Heart left ventricle (tissue), 16 donors: ENCODE measurements around the gene HES5. TPM values are rescaled to one million over a fixed set of nuclear protein-coding genes. Genes with fewer than 3 reads are reported as not detected.
"Not testable (repeated sequence)": the region's sequence is repeated elsewhere in the genome, so short reads cannot be mapped to it uniquely, and the experiment has no call there.

ENCODE experiments used
- ATAC-seq, 4 donors: fragments of 200-7000 bp; cut with Tn5 transposase; one replicate each; pipeline ENCODE4 v1.9.1; 2020 to 2022; ENCODE audit warnings: moderate library complexity in 4 of 4, mild to moderate bottlenecking in 3 of 4, moderate number of reproducible peaks in 1 of 4
- DNase-seq, 5 donors: peaks; one replicate each; pipeline ENCODE4 v3.0.0-alpha.2; 2020
- H3K27ac ChIP-seq, 12 donors: fragments of 200-600 bp; sonication (generic) in 4 of 12; one replicate each; pipeline versions ENCODE4 v1.5.0 to v1.8.0; 2016 to 2022; ENCODE audit warnings: mild to moderate bottlenecking in 2 of 12
- H3K27me3 ChIP-seq, 9 donors: fragments of 200-600 bp; sonication (generic) in 2 of 9; one replicate each; pipeline versions ENCODE4 v1.5.1 to v1.8.0; 2016 to 2022; ENCODE audit warnings: mild to moderate bottlenecking in 3 of 9
- H3K36me3 ChIP-seq, 9 donors: fragments of 200-600 bp; sonication (generic) in 2 of 9; one replicate each; pipeline versions ENCODE4 v1.5.0 to v1.8.0; 2018 to 2022; ENCODE audit warnings: mild to moderate bottlenecking in 2 of 9
- H3K4me1 ChIP-seq, 12 donors: fragments of 200-600 bp; sonication (generic) in 4 of 12; one replicate each; pipeline versions ENCODE4 v1.5.0 to v1.8.0; 2016 to 2022; ENCODE audit warnings: mild to moderate bottlenecking in 3 of 12
- H3K4me3 ChIP-seq, 12 donors: fragments of 200-600 bp; sonication (generic) in 4 of 12; one replicate each; pipeline versions ENCODE4 v1.5.0 to v1.8.0; 2017 to 2022; ENCODE audit warnings: mild to moderate bottlenecking in 9 of 12, moderate library complexity in 4 of 12
- H3K9me3 ChIP-seq, 12 donors: fragments of 200-600 bp; sonication (generic) in 4 of 12; one replicate each; pipeline versions ENCODE4 v1.5.0 to v1.8.0; 2016 to 2022; ENCODE audit warnings: mild to moderate bottlenecking in 1 of 12
- CTCF ChIP-seq, 12 donors: fragments of 200-600 bp; sonication (generic) in 4 of 12; IDR thresholded peaks; one replicate each; pipeline versions ENCODE4 v1.5.0 to v1.8.0; 2018 to 2022; ENCODE audit warnings: antibody characterized with exemption in 12 of 12, mild to moderate bottlenecking in 5 of 12
- POLR2A ChIP-seq, 2 donors: fragments of 450-650 bp; IDR thresholded peaks; one replicate each; pipeline ENCODE4 v1.6.1; 2017; ENCODE audit warnings: antibody characterized with exemption in 2 of 2, mild to moderate bottlenecking in 2 of 2, moderate library complexity in 2 of 2
- WGBS, 4 donors: extraction: QIAGEN DNeasy Blood & Tissue Kit in 2 of 4; methylation state at CpG; one replicate each; pipeline versions ENCODE4 v1.1.5 to v1.1.7; 2013 to 2018; 5-methylcytosine and 5-hydroxymethylcytosine counted together
- intact Hi-C, 10 donors: fragments of 100-400 bp; cut with DNase I; formaldehyde crosslinking; loops; one replicate each; pipeline versions ENCODE4 v1.11.1 to v1.14.2; 2022
- polyA plus RNA-seq, 2 donors: library from polyadenylated mRNA; stranded (reverse); fragments of 200-250 nt; gene quantifications; one replicate each; pipeline ENCODE4 v1.2.3, GENCODE V29; 2013
- total RNA-seq, 9 donors: library from RNA; depleted of rRNA in 2 of 9; stranded (reverse); fragments of >200 nt in 2 of 9; fragmentation: NEBNext Ultra II Directional in 3 of 9; extraction: Animal tissue kit (Norgen Biotek cat#: 25700) in 3 of 9; gene quantifications; one replicate each; pipeline versions ENCODE4 v1.1.0 to v1.2.4, GENCODE V29; 2016 to 2023
- donor health status: ischemic (EF 13 %, LVEDD 7.1; RV severe dilation, severe dysfunction).
- donor health status: healthy with polysubstance abuse.
- donor health status: DM: no; HTN: yes; CAD: no.
- donor health status: DM: no; HTN: no; CAD: no.
- donor health status: ischemic (EF 25% LVEDD 6.9; RV normal size, moderate dysfunction).
- donor health status: ischemic (EF 25% LVEDD 5.7; RV mildly dilated, moderate dysfunction).
- donor health status: healthy.
- donor health status: DM: yes; HTN: yes; CAD: no.
- donor health status: ischemic (EF 35%, LVEDD 5.7; RV mildly dilated, moderate dysfunction).
- donor health status: nonischemic (EF 11% LVEDD 7.7; RV severe dilation, severe dysfunction).
- donor health status: DM: yes; HTN: yes; CAD: no.
- donor health status: PGD.
- donor health status: ischemic (EF 29% LVEDD 5.4; RV normal size, mild dysfunction).
- donor health status: nonischemic (EF 23%, LVEDD 6.1; RV moderate dilation, normal function).

HES5 gene
- total and polyA plus RNA-seq, 11 donors = 0.42 to 2.0 (median 1.2) TPM

- ATAC-seq (no peak), DNase-seq (no peak)
- TF ChIP-seq CTCF (IDR thresholded peaks at IDR 0.05) = no peak
- TF ChIP-seq POLR2A (IDR thresholded peaks at IDR 0.05) = no peak
- Histone ChIP-seq H3K9me3 (peaks cover 0 to 12% (median 3%) of the 10 kb centered on the region in 12 donors), H3K36me3 (no peaks in the 10 kb centered on the region), H3K27ac (no peak overlapping the region), H3K4me1 (peaks cover 0 to 38% (median 22%) of the 10 kb centered on the region in 12 donors), H3K27me3 (no peaks in the 10 kb centered on the region), H3K4me3 (no peak overlapping the region)
- WGBS, 4 donors = 81 to 86% (median 82%) methylated on average over 9 of the region's 9 CpGs
- intact Hi-C loops = loop anchor here in 1 of 10 donors (2.0 kb wide), 1 partner anchor 18 kb away; the partner anchor contains the start of gene TNFRSF14
These were observed 44.3 kb upstream of the HES5 start for GRCh38 chr1:2574350-2574749.

GRCh38 chr1:2573250-2573920 is 43.3 kb upstream of the HES5 start:
- ATAC-seq (no peak), DNase-seq (no peak)
- no peak overlapping the region for H3K27ac ChIP-seq
- intact Hi-C loops = no loop called here
- no peaks in the 10 kb centered on the region for H3K27me3 ChIP-seq
- 86 to 89% (median 88%) methylated on average over 8 of the region's 8 CpGs for WGBS, 4 donors
- peaks cover 0 to 28% (median 17%) of the 10 kb centered on the region in 12 donors for H3K4me1 ChIP-seq
- no peaks in the 10 kb centered on the region for H3K36me3 ChIP-seq
- TF ChIP-seq POLR2A (IDR thresholded peaks at IDR 0.05) (no peak), CTCF (IDR thresholded peaks at IDR 0.05) (no peak)
- peaks cover 0 to 12% (median 3%) of the 10 kb centered on the region in 12 donors for H3K9me3 ChIP-seq
- H3K4me3 ChIP-seq = no peak overlapping the region

GRCh38 chr1:2571348-2571747 is 41.3 kb upstream of the HES5 start:
- no peak for DNase-seq
- Histone ChIP-seq H3K4me1 (peaks cover 0 to 9% (median 8%) of the 10 kb centered on the region in 12 donors), H3K27me3 (peaks cover 0 to 11% (median 0%) of the 10 kb centered on the region in 9 donors), H3K36me3 (no peaks in the 10 kb centered on the region), H3K4me3 (no peak overlapping the region), H3K9me3 (peaks cover 0 to 12% (median 3%) of the 10 kb centered on the region in 12 donors), H3K27ac (no peak overlapping the region)
- TF ChIP-seq CTCF (IDR thresholded peaks at IDR 0.05) (no peak), POLR2A (IDR thresholded peaks at IDR 0.05) (no peak)
- intact Hi-C loops = no loop called here
- ATAC-seq = no peak
- 93 to 98% (median 93%) methylated on average over 9 of the region's 9 CpGs for WGBS, 4 donors

- no peak for ATAC-seq
- Histone ChIP-seq H3K36me3 (no peaks in the 10 kb centered on the region), H3K27me3 (peaks cover 0 to 13% (median 0%) of the 10 kb centered on the region in 9 donors), H3K27ac (no peak overlapping the region), H3K4me3 (no peak overlapping the region), H3K4me1 (no peaks in the 10 kb centered on the region), H3K9me3 (peaks cover 0 to 12% (median 3%) of the 10 kb centered on the region in 12 donors)
- TF ChIP-seq POLR2A (IDR thresholded peaks at IDR 0.05) (no peak), CTCF (IDR thresholded peaks at IDR 0.05) (no peak)
- DNase-seq = no peak
- intact Hi-C loops = no loop called here
- 76 to 89% (median 87%) methylated on average over 16 to 17 of the region's 17 CpGs for WGBS, 4 donors
These were observed 40.3 kb upstream of the HES5 start for GRCh38 chr1:2570332-2570731.

GRCh38 chr1:2569703-2570102 is 39.6 kb upstream of the HES5 start:
- peak in 1 of 5 donors; percentile 5 for DNase-seq

More at GRCh38 chr1:2569703-2570102, 39.6 kb upstream of the HES5 start:
- H3K4me1 ChIP-seq, H3K27ac ChIP-seq, H3K36me3 ChIP-seq, intact Hi-C loops, H3K4me3 ChIP-seq: not testable (repeated sequence)
- 76 to 88% (median 77%) methylated on average over 13 of the region's 13 CpGs for WGBS, 4 donors
- ATAC-seq = peak in 1 of 4 donors; percentile 60
- Histone ChIP-seq H3K9me3 (peaks cover 0 to 12% (median 3%) of the 10 kb centered on the region in 12 donors), H3K27me3 (peaks cover 0 to 13% (median 0%) of the 10 kb centered on the region in 9 donors)
